ENCODE results near the gene DESI2. TPM values are rescaled to one million over a fixed set of nuclear protein-coding genes. Genes with fewer than 3 reads are reported as not detected.

DESI2 gene
- 114 and 119 TPM in 2 replicates for total RNA-seq (2014; rRNA removed; shearing (Covaris generic))
- polyA plus RNA-seq (2014; cell fraction: nucleus; rRNA removed): 58.0 and 67.1 TPM in 2 replicates

GRCh38 chr1:244652623-244653438 is at the start of gene DESI2:
TSS of gene DESI2 (plus strand) at chr1:244653126. CDS start at chr1:244653314, 188 bp downstream.
- peak; percentile 100 for DNase-seq (ENCODE audit: extremely low read depth, low read depth)

GRCh38 chr1:244603498-244603897 is 49.4 kb upstream of the DESI2 start:
- peak; percentile 45 for DNase-seq (ENCODE audit: extremely low read depth, low read depth)

- no peak for DNase-seq (ENCODE audit: extremely low read depth, low read depth)
Measured at GRCh38 chr1:244605835-244606370, 47.0 kb upstream of the DESI2 start.

- no peak for DNase-seq (ENCODE audit: extremely low read depth, low read depth)
Measured at GRCh38 chr1:244614113-244614836, 38.7 kb upstream of the DESI2 start.

- DNase-seq (ENCODE audit: extremely low read depth, low read depth): no peak
Measured at GRCh38 chr1:244614879-244615278, 38.0 kb upstream of the DESI2 start.

- DNase-seq (ENCODE audit: extremely low read depth, low read depth): no peak
Measured at GRCh38 chr1:244615301-244615700, 37.6 kb upstream of the DESI2 start.

GRCh38 chr1:244626709-244627108 is 26.2 kb upstream of the DESI2 start:
- no peak for DNase-seq (ENCODE audit: extremely low read depth, low read depth)

GRCh38 chr1:244628789-244629188 is 24.1 kb upstream of the DESI2 start:
- no peak for DNase-seq (ENCODE audit: extremely low read depth, low read depth)

GRCh38 chr1:244633140-244633539 is 19.8 kb upstream of the DESI2 start:
- no peak for DNase-seq (ENCODE audit: extremely low read depth, low read depth)

- no peak for DNase-seq (ENCODE audit: extremely low read depth, low read depth)
Measured at GRCh38 chr1:244634546-244634945, 18.4 kb upstream of the DESI2 start.

GRCh38 chr1:244636488-244637259 is 16.3 kb upstream of the DESI2 start:
- no peak for DNase-seq (ENCODE audit: extremely low read depth, low read depth)

GRCh38 chr1:244639561-244639960 is 13.4 kb upstream of the DESI2 start:
- no peak for DNase-seq (ENCODE audit: extremely low read depth, low read depth)

- no peak for DNase-seq (ENCODE audit: extremely low read depth, low read depth)
Measured at GRCh38 chr1:244640917-244641316, 12.0 kb upstream of the DESI2 start.

GRCh38 chr1:244642526-244642925 is 10.4 kb upstream of the DESI2 start:
- DNase-seq (ENCODE audit: extremely low read depth, low read depth): no peak

GRCh38 chr1:244642988-244643387 is 9.9 kb upstream of the DESI2 start:
- no peak for DNase-seq (ENCODE audit: extremely low read depth, low read depth)

GRCh38 chr1:244645414-244645813 is 7.5 kb upstream of the DESI2 start:
- DNase-seq (ENCODE audit: extremely low read depth, low read depth): no peak

- no peak for DNase-seq (ENCODE audit: extremely low read depth, low read depth)
Measured at GRCh38 chr1:244645890-244646289, 7.0 kb upstream of the DESI2 start.

GRCh38 chr1:244647819-244648218 is 5.1 kb upstream of the DESI2 start:
- DNase-seq (ENCODE audit: extremely low read depth, low read depth): no peak

GRCh38 chr1:244651956-244652622 is 837 bp upstream of the DESI2 start:
- DNase-seq (ENCODE audit: extremely low read depth, low read depth): no peak

- peak; percentile 28 for DNase-seq (ENCODE audit: extremely low read depth, low read depth)
Measured at GRCh38 chr1:244653439-244654107, 647 bp downstream of the DESI2 start.
